HG02610 (cell line): ENCODE results near the gene VIPR1.

Experiments
- ATAC-seq: cut with Tn5 transposase; IDR thresholded peaks from one replicate; pipeline ENCODE4 v1.9.1; 2021; ENCODE audit warnings: mild to moderate bottlenecking, moderate library complexity; ENCODE audit not compliant: unreplicated experiment

Gene VIPR1

GRCh38 chr3:42502429-42503250 lies at the start of gene VIPR1:
VIPR1 (plus strand) TSS chr3:42502643; CDS start chr3:42502736, 93 bp downstream.
- ATAC-seq = peak; percentile 92

- no peak for ATAC-seq
Measured at GRCh38 chr3:42456211-42456610, 46.2 kb upstream of the VIPR1 start.

- ATAC-seq = no peak
Measured at GRCh38 chr3:42459151-42459550, 43.3 kb upstream of the VIPR1 start.

GRCh38 chr3:42461762-42462161 lies 40.7 kb upstream of the VIPR1 start:
- ATAC-seq = no peak

- no peak for ATAC-seq
Measured at GRCh38 chr3:42463093-42463492, 39.4 kb upstream of the VIPR1 start.

GRCh38 chr3:42468111-42468510 lies 34.3 kb upstream of the VIPR1 start:
- no peak for ATAC-seq

- no peak for ATAC-seq
Measured at GRCh38 chr3:42472555-42472954, 29.9 kb upstream of the VIPR1 start.

GRCh38 chr3:42473083-42473932 lies 29.1 kb upstream of the VIPR1 start:
- no peak for ATAC-seq

GRCh38 chr3:42476225-42477125 lies 26.0 kb upstream of the VIPR1 start:
- no peak for ATAC-seq

GRCh38 chr3:42477696-42478095 lies 24.7 kb upstream of the VIPR1 start:
- no peak for ATAC-seq

GRCh38 chr3:42478830-42479229 lies 23.6 kb upstream of the VIPR1 start:
- no peak for ATAC-seq

- ATAC-seq = no peak
Measured at GRCh38 chr3:42486814-42487565, 15.5 kb upstream of the VIPR1 start.

- ATAC-seq = no peak
Measured at GRCh38 chr3:42488687-42489086, 13.8 kb upstream of the VIPR1 start.

- no peak for ATAC-seq
Measured at GRCh38 chr3:42489116-42489936, 13.1 kb upstream of the VIPR1 start.

GRCh38 chr3:42489937-42490227 lies 12.6 kb upstream of the VIPR1 start:
- ATAC-seq = peak; percentile 15

GRCh38 chr3:42490243-42490642 lies 12.2 kb upstream of the VIPR1 start:
- ATAC-seq = peak; percentile 98

GRCh38 chr3:42491881-42492507 lies 10.4 kb upstream of the VIPR1 start:
- no peak for ATAC-seq

GRCh38 chr3:42492508-42493080 lies 9.8 kb upstream of the VIPR1 start:
- no peak for ATAC-seq
